Hematopoietic multipotent progenitor cell treated with erythropoietin and hydrocortisone succinate and interleukin-3 and kit ligand, for 8 days (in vitro differentiated cells): ENCODE measurements around the gene RAB5A.
A peak's percentile ranks its signal among the peaks of the same experiment; 100 is the strongest.
"Not testable (repeated sequence)": the region's sequence is repeated elsewhere in the genome, so short reads cannot be mapped to it uniquely, and the experiment has no call there.

ENCODE experiments used
- DNase-seq: peaks from one replicate; pipeline ENCODE4 v3.0.0-alpha.2; 2015

The RAB5A gene

DNA sequence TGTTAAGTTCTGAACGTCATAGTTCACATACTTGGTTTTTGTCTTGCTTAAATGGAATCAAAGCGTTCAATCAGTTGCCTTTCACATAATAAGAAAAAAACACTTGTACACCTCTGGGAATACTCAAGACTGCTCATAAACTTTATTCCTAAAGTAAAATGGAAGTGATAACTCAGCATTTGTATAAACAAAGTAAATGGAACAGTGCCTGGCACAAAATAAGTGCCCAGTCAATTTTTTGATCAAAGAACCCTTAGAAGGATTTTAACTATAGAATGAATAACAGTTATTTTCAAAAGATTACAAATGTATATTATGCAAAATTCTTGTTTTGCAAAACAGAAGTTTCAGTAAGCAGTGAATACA is 1.3 kb downstream of the RAB5A start:
- no peak for DNase-seq

DNA sequence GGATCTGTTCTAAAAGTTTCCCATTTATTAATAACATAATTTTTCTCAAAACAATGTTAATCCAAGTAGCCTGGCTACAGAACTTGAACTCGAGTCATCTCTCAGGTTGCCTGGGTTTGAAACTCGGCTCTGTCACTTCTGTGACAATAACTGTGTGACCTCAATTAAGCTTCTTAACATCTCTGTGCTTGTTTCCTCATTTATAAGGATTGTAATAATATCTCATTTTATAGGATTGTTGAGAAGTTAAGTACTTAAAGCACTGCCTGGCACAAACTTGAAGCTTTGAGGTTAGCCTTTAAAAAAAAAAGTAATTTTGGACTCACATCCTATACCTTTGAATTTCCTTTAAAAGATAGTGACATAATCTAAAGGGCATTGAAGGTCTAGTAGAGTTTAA is 3.4 kb downstream of the RAB5A start:
- no peak for DNase-seq

DNA sequence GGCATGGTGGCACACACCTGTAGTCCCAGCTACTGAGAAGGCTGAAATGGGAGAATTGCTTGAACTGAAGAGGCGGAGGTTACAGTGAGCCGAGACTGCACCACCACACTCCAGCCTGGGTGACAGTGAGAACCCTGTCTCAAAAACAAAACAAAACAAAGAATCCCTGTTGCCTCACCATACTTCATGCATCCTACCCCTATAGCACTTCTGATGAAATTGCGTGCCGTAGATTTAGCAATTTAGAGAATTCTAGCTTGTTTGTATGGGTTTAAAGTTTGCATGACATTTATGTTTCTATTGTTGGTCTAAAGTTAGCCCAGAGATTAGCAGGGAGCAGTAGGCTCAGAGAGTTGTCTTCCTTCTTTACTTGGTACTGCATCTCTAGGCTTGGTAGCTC is 7.8 kb downstream of the RAB5A start:
- no peak for DNase-seq

DNA sequence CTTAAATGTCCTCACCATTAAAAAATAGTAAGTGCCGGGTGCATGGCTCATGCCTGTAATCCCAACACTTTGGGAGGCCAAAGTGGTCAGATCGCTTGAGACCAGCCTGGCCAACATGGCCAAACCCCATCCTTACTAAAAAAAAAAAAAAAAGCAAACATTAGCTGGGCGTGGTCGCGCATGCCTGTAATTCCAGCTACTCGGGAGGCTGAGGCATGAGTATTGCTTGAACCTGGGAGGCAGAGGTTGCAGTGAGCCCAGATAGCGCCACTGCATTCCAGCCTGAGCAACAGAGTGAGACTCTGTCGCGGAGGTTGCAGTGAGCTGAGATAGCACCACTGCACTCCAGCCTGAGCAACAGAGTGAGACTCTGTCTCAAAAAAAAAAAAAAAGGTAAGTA is 10.5 kb downstream of the RAB5A start:
- not testable (repeated sequence) for DNase-seq

DNA sequence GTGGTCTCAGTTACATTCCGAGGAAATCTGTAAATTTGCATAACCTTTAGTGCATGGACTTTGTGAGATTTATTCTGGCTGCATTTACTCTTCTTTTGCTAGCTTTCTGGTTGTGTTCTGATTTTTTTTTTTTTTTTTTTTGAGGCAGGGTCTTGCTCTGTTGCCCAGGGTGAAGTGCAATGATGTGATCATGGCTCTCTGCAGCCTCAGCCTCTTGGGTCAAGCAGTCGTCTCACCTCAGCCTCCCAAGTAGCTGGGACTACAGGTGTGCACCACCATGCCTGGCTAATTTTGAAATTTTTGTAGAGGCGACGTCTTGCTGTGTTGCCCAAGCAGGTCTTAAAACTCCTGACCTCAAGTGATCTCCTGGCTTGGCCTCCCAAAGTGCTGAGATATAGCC is 12.6 kb downstream of the RAB5A start:
- DNase-seq = no peak

DNA sequence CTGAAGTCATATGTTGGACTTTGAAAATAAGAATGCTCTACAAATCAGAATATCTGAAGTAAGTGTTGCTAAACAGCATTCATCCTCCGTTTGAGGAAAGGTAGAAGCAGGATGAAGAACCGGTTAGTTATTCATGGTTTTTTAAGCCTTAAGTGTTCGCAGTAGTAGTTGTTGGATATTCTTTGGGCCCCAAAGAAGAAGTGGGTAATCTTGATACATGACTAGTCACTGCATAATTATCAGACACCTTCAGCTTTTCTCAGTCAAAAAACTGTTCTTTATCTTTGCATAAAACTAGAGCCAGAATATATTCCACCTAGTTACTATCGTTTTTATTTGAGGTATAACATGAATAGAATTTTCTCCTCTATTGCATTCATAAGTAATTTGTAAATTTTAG is 13.8 kb downstream of the RAB5A start:
- DNase-seq = peak; percentile 71

DNA sequence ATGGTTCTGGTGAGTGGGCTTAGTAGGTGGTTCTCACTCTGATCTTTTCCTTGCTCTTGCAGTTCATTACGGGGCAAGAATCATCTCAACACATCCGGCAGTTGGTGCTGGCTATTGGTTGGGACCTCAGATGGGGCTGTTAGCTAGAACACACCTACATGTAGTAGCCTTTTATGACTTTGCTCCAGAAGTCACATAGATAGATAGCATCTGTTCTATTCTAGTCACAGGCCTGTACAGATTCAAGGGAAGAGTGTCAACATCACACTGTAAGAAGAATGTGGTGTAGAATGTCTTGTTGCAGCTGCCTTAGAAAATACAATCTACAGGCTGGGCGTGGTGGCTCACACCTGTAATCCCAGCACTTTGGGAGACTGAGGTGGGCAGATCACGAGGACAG is 15.1 kb downstream of the RAB5A start:
- DNase-seq = no peak

DNA sequence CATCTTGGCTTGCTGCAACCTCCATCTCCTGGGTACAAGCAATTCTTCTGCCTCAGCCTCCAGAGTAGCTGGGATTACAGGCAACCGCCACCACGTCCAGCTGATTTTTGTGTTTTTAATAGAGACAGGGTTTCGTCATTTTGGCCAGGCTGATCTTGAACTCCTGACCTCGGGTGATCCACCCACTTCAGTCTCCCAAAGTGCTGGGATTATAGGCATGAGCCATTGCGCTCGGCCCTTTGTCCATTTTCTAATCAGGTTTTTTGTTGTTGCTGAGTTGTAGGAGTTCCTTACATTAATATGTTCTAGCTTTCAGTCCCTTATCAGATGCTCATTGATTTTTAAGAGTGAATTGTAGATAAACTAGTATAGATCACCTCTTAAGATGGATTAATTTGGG is 20.3 kb downstream of the RAB5A start:
- no peak for DNase-seq

DNA sequence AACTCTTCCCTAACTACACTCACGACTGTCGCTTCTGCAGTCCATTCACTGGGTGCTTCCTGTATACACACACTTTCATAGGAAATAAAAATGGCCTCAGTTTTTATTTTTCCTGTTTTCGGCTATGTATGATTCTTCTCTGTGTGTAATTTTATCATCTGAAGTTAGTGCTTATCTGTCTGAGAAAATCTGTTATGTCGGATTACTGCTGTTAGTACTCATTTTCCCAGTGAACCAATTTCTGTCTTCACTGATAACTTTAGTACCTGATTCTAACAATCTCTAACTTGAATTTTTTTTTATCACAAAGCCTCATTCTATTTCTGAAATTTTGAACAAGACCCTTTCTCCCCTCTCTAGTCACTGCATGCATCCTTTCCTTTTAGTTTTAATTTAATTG is 20.9 kb downstream of the RAB5A start:
- peak; percentile 44 for DNase-seq

DNA sequence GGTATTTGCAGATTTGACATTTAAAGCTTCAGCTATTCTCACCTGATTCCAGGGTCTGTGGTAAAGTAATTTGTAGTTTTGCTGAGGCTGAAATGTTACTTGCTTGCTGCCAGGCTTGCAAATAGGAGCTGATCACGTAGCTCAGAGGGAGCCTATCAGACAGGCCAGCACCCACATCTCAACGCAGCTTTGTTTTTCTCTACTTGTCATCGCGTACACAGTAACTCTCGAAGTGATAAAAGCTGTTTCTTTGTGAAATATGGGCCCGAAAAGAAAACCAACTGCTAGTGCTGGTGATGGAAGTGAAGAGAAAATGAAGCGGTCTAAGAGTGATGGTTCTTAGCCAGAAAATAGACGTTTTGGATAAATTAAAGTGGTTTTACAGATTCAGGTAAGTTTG is 23.4 kb downstream of the RAB5A start:
- no peak for DNase-seq

DNA sequence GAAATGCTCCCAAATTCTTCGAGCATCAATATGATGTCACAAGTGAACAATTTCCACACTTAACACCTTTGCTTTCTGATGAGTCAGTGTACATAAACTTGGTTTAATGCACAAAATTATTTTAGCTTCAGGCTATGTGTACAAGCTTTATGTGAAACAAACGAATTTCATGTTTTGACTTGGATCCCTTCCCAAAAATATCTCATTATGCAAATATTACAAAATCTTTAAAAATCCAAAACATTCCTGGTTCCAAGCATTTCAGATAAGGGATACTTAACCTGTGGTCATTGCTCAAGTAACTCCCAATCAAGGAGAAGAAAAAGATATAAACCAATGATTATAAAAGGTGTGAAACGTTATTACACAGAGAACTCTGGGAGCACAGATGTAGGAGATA is 25.2 kb downstream of the RAB5A start:
- DNase-seq = no peak

DNA sequence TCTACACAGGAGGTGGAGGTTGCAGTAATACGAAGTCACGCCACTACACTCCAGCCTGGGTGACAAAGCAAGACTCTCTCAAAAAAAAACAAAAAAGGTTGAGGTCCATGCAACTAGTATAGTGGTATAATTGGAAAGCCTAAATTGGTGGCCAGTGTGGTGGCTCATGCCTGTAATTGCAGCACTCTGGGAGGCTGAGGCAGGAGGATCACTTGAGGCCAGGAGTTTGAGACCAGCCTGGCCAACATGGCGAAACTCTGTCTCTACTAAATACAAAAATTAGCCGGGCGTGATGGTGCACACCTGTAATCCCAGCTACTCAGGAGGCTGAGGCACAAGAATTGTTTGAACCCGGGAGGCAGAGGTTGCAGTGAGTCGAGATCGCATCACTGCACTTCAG is 42.0 kb downstream of the RAB5A start:
- not testable (repeated sequence) for DNase-seq

DNA sequence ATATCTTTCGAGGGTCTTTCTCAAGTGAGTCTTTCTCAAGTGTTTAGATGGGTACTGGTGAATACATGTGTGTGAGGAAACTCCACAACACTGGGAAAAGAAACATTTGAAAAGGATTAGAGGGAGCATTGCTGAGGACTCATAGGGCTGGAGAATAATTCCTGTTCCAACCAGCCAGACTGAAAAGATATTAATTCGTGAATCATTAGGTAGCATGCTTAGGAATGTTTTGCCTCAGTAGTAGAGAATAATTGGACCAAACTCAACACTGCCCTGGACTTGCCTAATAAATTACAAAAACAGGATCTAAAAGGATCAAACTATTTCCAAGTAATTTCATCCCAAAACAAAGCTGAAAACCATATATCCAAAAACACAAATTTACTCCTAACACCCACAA is 47.9 kb downstream of the RAB5A start:
- no peak for DNase-seq

DNA sequence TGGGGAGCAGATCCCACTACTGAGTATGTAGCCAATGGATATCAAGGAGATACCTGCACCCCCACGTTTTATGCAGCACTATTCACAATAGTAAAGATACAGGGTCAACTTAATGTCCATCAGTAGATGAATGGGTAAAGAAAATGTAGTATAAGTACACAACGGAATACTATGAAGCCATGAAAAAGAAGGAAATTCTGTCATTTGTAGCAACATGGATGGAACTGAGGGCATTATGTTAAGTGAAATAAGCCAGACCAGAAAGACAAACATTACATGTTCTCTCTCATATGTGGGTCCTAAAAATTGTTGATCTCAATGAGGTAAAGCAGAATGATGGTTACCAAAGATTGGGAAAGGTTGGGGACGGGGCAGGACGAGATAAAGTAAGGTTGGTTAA is 50.6 kb downstream of the RAB5A start:
- DNase-seq = no peak

DNA sequence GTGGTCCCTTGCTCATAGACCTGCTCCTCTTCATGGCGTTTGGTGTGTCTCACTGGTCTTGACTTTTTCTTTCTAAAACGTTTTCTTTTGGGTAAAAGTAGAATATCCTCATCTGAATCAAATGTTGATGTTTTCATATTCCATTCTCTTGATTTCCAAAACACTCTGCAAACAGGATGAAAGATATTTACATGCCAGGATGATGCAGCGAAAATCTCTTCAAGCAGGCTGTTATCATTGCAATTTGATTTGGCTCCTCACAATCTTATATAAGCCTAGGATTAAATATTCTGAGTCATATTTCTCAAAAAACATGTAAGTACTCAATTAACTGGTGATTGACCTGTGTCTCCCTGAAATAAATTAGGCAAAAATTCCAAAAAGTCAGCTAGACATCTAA is 55.0 kb downstream of the RAB5A start:
- DNase-seq = no peak

DNA sequence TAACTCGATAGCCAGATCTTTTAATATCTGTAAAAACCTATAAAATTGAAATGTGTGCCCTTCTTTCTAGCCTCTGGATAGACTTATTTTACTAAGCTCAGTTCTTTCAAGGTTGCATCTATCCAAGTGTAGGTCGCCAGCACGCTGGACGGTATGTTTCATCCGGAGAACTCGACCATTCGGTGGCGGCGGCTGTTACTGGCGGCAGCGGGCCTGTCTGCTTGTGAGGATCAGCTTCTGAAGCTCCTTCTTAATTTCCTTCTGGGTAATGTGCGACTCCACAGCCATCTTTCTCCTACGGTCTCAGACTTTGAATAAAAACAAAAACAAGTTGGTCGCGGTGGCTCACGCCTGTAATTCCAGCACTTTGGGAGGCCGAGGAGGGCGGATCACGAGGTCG is 61.1 kb downstream of the RAB5A start:
- no peak for DNase-seq

DNA sequence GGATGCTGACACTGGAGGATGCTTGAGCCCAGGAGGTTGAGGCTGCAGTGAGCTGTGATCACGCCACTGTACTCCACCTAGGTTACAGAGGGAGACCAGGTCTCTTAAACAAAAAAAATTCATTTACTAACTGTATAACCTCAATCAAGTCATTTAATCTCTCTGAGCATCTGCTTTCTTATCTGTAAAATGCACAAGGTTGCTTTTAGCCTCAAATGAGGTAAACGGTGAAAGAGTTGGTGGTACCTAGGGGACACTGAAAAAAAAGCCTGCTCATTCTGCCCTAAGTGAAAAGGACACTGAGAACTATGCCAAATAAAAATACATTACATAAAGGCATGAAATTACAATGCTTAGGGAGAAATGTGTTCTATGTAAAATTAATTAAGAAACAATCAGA is 61.7 kb downstream of the RAB5A start:
- peak; percentile 56 for DNase-seq

DNA sequence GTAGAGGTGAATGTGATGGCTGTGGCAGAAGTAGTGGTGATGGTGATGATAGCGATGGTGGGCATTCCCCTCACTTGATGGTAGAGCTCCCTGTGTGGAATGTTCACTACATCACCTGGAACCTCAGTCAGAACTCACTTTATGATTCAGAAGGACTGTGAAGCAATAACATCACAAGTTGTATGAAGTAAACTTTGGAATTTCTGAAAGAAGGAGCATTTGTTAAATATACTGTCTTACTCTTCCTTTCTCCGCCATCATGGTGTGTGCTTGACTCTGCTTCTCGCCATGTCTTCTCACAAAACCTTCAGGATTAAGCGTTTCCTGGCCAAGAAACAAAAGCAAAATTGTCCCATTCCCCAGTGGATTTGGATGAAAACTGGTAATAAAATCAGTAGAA is 65.3 kb downstream of the RAB5A start, which contains the start of gene PP2D1:
PP2D1 (minus strand) TSS at position 101 of the 400 bp plus-strand sequence. CDS start 192 bp downstream, outside the sequence.
- DNase-seq = no peak

DNA sequence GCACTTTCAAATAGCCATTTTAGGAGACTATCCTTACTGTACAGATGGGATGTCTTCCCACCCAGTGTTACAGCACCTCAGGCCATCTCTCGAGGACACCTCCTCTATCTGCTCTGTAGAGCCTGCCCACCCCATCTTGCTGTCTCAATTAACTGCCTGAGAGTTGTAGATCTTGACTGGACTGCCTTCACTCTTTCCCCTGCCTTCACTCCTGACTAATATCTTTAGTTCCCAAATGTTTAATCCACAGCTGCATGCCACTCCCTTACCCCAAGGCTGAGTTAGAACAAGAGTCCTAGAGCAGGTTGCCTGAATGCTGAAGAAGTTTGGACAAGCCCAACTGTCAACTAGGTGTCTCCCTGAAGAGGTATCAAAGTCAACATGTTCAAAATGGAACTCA is 66.5 kb downstream of the RAB5A start:
- peak; percentile 87 for DNase-seq

DNA sequence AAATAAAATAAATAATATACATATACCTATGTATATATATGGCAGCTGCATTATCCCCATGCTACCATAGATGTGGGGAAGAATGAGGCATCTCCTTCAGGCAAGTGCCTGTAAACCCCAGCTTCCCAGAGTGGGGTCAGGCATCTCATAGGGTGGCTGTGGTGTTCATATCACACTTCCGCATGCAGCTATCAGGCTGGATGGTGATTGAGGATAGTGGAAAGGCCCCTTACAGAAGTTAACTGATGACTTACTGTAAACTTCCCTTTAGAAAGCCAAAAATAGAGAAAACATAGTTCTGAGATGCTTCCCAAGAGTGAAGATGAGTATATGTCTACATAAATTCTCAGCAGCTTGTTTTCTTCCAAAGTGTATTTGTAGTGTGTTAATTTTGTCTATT is 68.6 kb downstream of the RAB5A start:
- peak; percentile 85 for DNase-seq

DNA sequence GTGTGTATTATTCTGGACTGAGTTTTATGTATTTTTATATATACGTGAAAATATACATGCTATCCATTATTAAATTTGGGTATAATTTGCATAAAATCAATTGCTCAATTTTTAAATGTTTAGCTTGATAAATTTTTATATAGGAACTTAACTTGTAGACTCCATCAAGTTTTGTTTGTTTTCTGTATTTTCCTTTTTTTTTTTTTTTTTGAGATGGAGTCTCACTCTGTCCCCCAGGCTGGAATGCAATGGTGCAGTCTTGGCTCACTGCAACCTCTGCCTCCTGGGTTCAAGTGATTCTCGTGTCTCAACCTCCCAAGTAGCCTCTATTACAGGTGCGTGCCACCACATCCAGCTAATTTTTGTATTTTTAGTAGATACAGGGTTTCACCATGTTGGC is 69.2 kb downstream of the RAB5A start:
- not testable (repeated sequence) for DNase-seq

DNA sequence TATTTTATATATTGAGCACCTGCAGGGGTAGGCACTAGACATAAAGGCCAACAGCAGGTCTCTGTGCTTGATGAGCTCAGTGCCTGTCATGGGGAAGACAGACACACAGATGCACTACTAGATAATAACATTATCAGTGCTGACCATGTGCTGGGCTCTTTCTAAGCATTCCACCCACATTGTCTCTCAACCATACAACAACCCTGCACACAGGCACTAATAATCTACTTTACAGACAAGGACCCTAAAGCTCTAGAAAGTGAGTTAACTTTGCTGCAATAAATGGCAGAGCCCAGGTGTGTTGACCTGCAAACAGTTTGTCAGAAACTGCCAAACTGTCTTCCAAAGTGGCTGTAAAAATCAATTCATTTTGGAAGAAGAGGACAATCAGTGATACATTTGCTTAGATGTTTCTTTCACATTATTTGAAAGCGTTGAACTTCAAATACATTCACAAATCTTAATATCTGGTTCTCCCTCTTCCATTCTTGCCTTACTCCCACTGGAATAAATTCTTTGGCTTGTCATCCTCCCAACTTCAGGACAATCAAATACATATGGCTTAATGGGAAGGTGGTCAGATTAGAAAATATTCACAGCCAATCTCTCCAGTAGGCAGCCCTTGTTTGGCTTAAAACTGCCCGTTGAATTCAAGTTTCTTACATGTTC is 76.2 kb downstream of the RAB5A start:
- DNase-seq = peak; percentile 98

DNA sequence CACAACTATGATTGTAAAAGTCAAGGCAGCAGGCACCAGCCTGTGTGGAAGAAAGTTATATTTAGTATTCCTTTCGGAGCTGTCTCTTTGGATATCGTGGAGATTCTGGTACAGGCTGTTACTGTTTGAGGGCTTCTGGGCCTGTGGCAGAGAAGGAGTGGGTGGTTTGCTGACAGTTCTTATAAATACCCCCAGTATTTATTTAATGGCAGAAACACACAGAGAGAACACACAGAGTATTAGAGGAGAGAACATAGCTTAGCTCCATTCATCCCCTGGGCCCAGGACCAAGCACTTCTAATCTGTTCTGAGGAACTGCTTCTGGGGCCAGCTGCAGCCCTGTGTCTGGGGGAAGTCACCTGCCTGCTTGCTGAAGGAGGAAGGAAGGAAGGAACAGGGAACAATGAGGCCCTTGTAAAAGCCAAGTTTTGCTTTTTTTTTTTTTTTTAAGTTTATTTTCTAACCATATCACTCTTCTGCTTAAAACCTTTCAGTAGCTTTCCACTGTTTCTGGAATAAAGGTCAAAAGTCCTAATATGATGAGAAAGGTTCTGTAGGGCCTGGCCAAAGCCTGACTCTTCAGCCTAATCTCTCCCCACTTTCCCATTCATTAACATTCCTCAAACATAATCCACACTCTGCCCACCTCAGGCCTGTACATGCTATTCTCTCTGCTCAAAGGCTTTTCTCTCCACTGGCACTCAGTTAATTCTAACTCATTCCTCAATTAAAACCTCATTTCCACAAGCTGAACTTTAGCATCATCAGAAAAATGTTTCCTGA is 76.9 kb downstream of the RAB5A start:
- DNase-seq = peak; percentile 67

DNA sequence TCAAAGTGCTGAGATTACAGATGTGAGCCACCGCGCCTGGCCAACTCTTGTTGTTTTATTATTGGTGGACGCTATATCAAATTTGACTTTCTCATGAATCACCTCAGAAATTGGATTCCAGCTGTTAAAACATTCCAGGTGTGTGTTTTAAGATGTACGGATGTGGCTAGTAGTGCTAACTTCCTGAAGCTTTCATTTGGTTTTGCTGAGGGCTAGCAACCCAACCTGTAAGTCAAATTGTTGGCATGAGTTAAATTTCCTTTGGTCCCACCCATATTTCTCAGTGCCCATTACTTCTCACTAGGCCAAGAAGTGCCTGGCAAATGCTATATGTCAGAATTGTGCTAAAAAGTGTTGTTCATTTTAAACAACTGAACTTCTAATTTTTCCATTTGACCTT is 80.2 kb downstream of the RAB5A start:
- no peak for DNase-seq

DNA sequence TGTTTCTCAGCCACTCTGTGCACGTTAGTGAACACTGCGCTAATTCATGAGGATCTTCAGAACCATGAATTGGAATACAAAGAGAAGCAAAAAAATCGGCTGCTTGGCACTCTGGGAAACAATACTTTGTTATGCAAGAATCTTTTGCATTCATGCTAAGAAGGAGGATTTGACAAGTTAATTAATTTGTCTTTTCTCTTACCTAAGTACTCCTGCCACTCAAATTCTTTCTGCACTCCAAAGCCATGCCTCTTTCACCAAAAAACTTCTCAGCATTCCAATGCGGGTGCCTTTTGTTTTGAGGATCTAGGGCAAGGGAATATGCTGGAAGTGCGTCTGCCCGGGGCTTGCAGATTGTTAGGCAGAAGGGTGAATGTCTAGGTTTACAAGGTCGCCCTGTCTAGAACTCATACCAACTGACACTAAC is 82.0 kb downstream of the RAB5A start:
- DNase-seq = no peak
